ENCODE measurements around the gene DAB2IP. TPM values are rescaled to one million over a fixed set of nuclear protein-coding genes. Genes with fewer than 3 reads are reported as not detected.

The DAB2IP gene
- total RNA-seq, 1 experiment from 2014 or later = 31.0 TPM

GRCh38 chr9:121692606-121693387, 41.4 kb downstream of the DAB2IP start:
- RAD21 ChIA-PET (ENCODE audit: low non-redundant PET in 1 of 2, low total read pairs in 2 of 2, uncharacterized antibody in 2 of 2, unreplicated experiment in 2 of 2) = no interaction called here
- Histone ChIP-seq H3K9ac (ENCODE audit: low read length) (no peak overlapping the region), H3K27me3 (ENCODE audit: insufficient read depth, low read length) (no peaks in the 10 kb centered on the region), H4K20me1 (ENCODE audit: insufficient read depth) (no peaks in the 10 kb centered on the region), H3K4me3 (replicated peaks in 1 of 2; ENCODE audit: low read depth in 1 of 2, low read length in 2 of 2) (no peak overlapping the region), H2AFZ (ENCODE audit: low read depth, low read length, poor library complexity, severe bottlenecking) (no peak overlapping the region), H3K36me3 (ENCODE audit: control insufficient read depth in 1 of 2, insufficient read depth in 2 of 2, low read length in 2 of 2) (no peaks in the 10 kb centered on the region), H3K79me2 (ENCODE audit: insufficient read depth, low read length) (no peaks in the 10 kb centered on the region), H3K4me1 (ENCODE audit: control insufficient read depth in 1 of 2, insufficient read depth in 2 of 2, low read length in 2 of 2) (peaks cover 15 to 35% of the 10 kb centered on the region in 2 experiments), H3K9me2 (ENCODE audit: insufficient read depth) (no peaks in the 10 kb centered on the region), H3K9me3 (ENCODE audit: control insufficient read depth in 1 of 2, insufficient read depth in 1 of 2, low read depth in 1 of 2, low read length in 2 of 2) (no peaks in the 10 kb centered on the region), H3K27ac (ENCODE audit: low read depth, low read length) (no peak overlapping the region), H3K4me2 (ENCODE audit: low read length) (peak overlapping the region; percentile 57)
- intact Hi-C loops (cut with micrococcal nuclease) = loop anchor here (2.0 kb wide), 1 partner anchor 146 kb away; no protein-coding TSS in a partner anchor
- DNase-seq (ENCODE audit: low read depth, low spot score) (peak; percentile 86), ATAC-seq (peak; percentile 92)
- no TSS peak for BruUV-seq (replicated peaks)
- POLR2A ChIA-PET = no interaction called here
- CTCF ChIA-PET = interaction anchor here (1.3 to 2.9 kb wide), 2 partner anchors 8 to 10 kb away, joined by 11 to 13 read pairs; no protein-coding TSS in a partner anchor
- TF ChIP-seq EZH2 (IDR thresholded peaks at IDR 0.05) (no peak), CBX3 (IDR thresholded peaks at IDR 0.05; ENCODE audit: low read depth) (no peak), SP1 (IDR thresholded peaks at IDR 0.05; ENCODE audit: low read depth) (no peak), ZNF274 (IDR thresholded peaks at IDR 0.05; ENCODE audit: low read depth, low read length) (no peak), EGR1 (IDR thresholded peaks at IDR 0.05; ENCODE audit: low read depth) (no peak), EZH2phosphoT487 (IDR thresholded peaks at IDR 0.05; ENCODE audit: borderline replicate concordance) (no peak), TCF7L2 (IDR thresholded peaks at IDR 0.05; ENCODE audit: borderline replicate concordance, extremely low read depth, insufficient read depth, insufficient read length) (peak; percentile 97), SRF (IDR thresholded peaks at IDR 0.05; ENCODE audit: low read depth) (no peak), CEBPB (IDR thresholded peaks at IDR 0.05; ENCODE audit: low read depth) (no peak), MAX (IDR thresholded peaks at IDR 0.05) (no peak), ELF1 (IDR thresholded peaks at IDR 0.05; ENCODE audit: borderline replicate concordance, low read depth) (no peak), ZFX (IDR thresholded peaks at IDR 0.05) (no peak), RAD21 (IDR thresholded peaks at IDR 0.05; ENCODE audit: low read depth) (no peak), YY1 (IDR thresholded peaks at IDR 0.05; ENCODE audit: extremely low read depth, insufficient replicate concordance, low read depth, low read length) (peak; percentile 59), CTCF (IDR thresholded peaks at IDR 0.05 in 2 of 3, conservative IDR thresholded peaks at IDR 0.05 in 1 of 3; ENCODE audit: borderline replicate concordance in 1 of 3, insufficient read depth in 1 of 3, low read depth in 2 of 3, low read length in 2 of 3) (no peak), JUND (IDR thresholded peaks at IDR 0.05) (no peak), ZBTB33 (IDR thresholded peaks at IDR 0.05; ENCODE audit: extremely low read depth, insufficient replicate concordance, low read length) (peak; percentile 42), REST (IDR thresholded peaks at IDR 0.05; ENCODE audit: low read depth) (no peak), SIN3A (IDR thresholded peaks at IDR 0.05; ENCODE audit: low read depth) (no peak), FOSL1 (IDR thresholded peaks at IDR 0.05; ENCODE audit: low read depth) (no peak)

All from HCT116 (cell line).